Measurements from ENCODE around the gene PET100.
A peak's percentile ranks its signal among the peaks of the same experiment; 100 is the strongest.

Gene PET100

GRCh38 chr19:7629347-7630054 lies at the start of gene PET100, which contains the start of gene XAB2:
TSS of gene PET100 (plus strand) at chr19:7629793. CDS start at chr19:7629834, 41 bp downstream.
TSS of gene XAB2 (minus strand) at chr19:7629545. CDS start at chr19:7629527, 18 bp downstream.
- peak; percentile 86 for DNase-seq (ENCODE audit: low read depth)

- DNase-seq (ENCODE audit: low read depth), result no peak
Observed at GRCh38 chr19:7582446-7582845, 47.1 kb upstream of the PET100 start.

- DNase-seq (ENCODE audit: low read depth), result no peak
Observed at GRCh38 chr19:7589822-7590221, 39.8 kb upstream of the PET100 start.

GRCh38 chr19:7590256-7590655 lies 39.3 kb upstream of the PET100 start:
- DNase-seq (ENCODE audit: low read depth), result no peak

GRCh38 chr19:7595466-7596133 lies 34.0 kb upstream of the PET100 start, which contains the start of gene CAMSAP3:
TSS of gene CAMSAP3 (plus strand) at chr19:7595863. CDS start at chr19:7596003, 140 bp downstream.
- DNase-seq (ENCODE audit: low read depth), result peak; percentile 25

GRCh38 chr19:7596211-7596937 lies 33.2 kb upstream of the PET100 start:
- no peak for DNase-seq (ENCODE audit: low read depth)

- no peak for DNase-seq (ENCODE audit: low read depth)
Observed at GRCh38 chr19:7597689-7598088, 31.9 kb upstream of the PET100 start.

- no peak for DNase-seq (ENCODE audit: low read depth)
Observed at GRCh38 chr19:7598180-7598579, 31.4 kb upstream of the PET100 start.

GRCh38 chr19:7600721-7601120 lies 28.9 kb upstream of the PET100 start:
- no peak for DNase-seq (ENCODE audit: low read depth)

GRCh38 chr19:7602240-7602934 lies 27.2 kb upstream of the PET100 start:
- DNase-seq (ENCODE audit: low read depth), result no peak

GRCh38 chr19:7602935-7603497 lies 26.6 kb upstream of the PET100 start:
- DNase-seq (ENCODE audit: low read depth), result no peak

GRCh38 chr19:7603919-7604318 lies 25.7 kb upstream of the PET100 start:
- DNase-seq (ENCODE audit: low read depth), result no peak

GRCh38 chr19:7605490-7606222 lies 23.9 kb upstream of the PET100 start:
- DNase-seq (ENCODE audit: low read depth), result no peak

- DNase-seq (ENCODE audit: low read depth), result no peak
Observed at GRCh38 chr19:7606289-7606688, 23.3 kb upstream of the PET100 start.

- DNase-seq (ENCODE audit: low read depth), result no peak
Observed at GRCh38 chr19:7607212-7607873, 22.2 kb upstream of the PET100 start.

GRCh38 chr19:7607874-7608560 lies 21.6 kb upstream of the PET100 start:
- DNase-seq (ENCODE audit: low read depth), result no peak

- DNase-seq (ENCODE audit: low read depth), result no peak
Observed at GRCh38 chr19:7610491-7611240, 18.9 kb upstream of the PET100 start.

- DNase-seq (ENCODE audit: low read depth), result no peak
Observed at GRCh38 chr19:7611541-7612279, 17.9 kb upstream of the PET100 start.
